HG02588 (cell line): ENCODE results near the gene PEX16.
A peak's percentile ranks its signal among the peaks of the same experiment; 100 is the strongest.
"Not testable (repeated sequence)": the region's sequence is repeated elsewhere in the genome, so short reads cannot be mapped to it uniquely, and the experiment has no call there.

Source experiments
- ATAC-seq: cut with Tn5 transposase; IDR thresholded peaks from one replicate; pipeline ENCODE4 v1.9.1; 2021; ENCODE audit warnings: mild to moderate bottlenecking, moderate library complexity; ENCODE audit not compliant: unreplicated experiment

PEX16 gene

GRCh38 chr11:45918962-45919675 lies 1.4 kb upstream of the PEX16 start:
- no peak for ATAC-seq

- ATAC-seq = peak; percentile 36
Observed at GRCh38 chr11:45918331-45918941, 759 bp upstream of the PEX16 start.

- no peak for ATAC-seq
Observed at GRCh38 chr11:45917286-45917622, 423 bp downstream of the PEX16 start.

- no peak for ATAC-seq
Observed at GRCh38 chr11:45915446-45915845, 2.2 kb downstream of the PEX16 start.

- ATAC-seq = no peak
Observed at GRCh38 chr11:45913942-45914635, 3.6 kb downstream of the PEX16 start.

- no peak for ATAC-seq
Observed at GRCh38 chr11:45913514-45913913, 4.2 kb downstream of the PEX16 start.

- ATAC-seq = no peak
Observed at GRCh38 chr11:45910623-45911022, 7.1 kb downstream of the PEX16 start.

- no peak for ATAC-seq
Observed at GRCh38 chr11:45909594-45910475, 7.8 kb downstream of the PEX16 start.

- no peak for ATAC-seq
Observed at GRCh38 chr11:45907911-45908370, 9.7 kb downstream of the PEX16 start.

GRCh38 chr11:45906965-45907611 lies 10.6 kb downstream of the PEX16 start, which contains the start of gene FREY1:
FREY1 (minus strand) TSS chr11:45907271; CDS start chr11:45907245, 26 bp downstream.
- ATAC-seq = no peak

- ATAC-seq = no peak
Observed at GRCh38 chr11:45906096-45906682, 11.5 kb downstream of the PEX16 start.

GRCh38 chr11:45905576-45905975 lies 12.1 kb downstream of the PEX16 start:
- not testable (repeated sequence) for ATAC-seq

- no peak for ATAC-seq
Observed at GRCh38 chr11:45905095-45905494, 12.6 kb downstream of the PEX16 start.

- ATAC-seq = no peak
Observed at GRCh38 chr11:45904309-45904915, 13.3 kb downstream of the PEX16 start.

- ATAC-seq = no peak
Observed at GRCh38 chr11:45902452-45903380, 15.0 kb downstream of the PEX16 start.

GRCh38 chr11:45901626-45902025 lies 16.1 kb downstream of the PEX16 start:
- ATAC-seq = no peak

- no peak for ATAC-seq
Observed at GRCh38 chr11:45900916-45901617, 16.6 kb downstream of the PEX16 start.
